ENCODE measurements around the gene GNAL.

GRCh38 chr18:11902522-11903292, 213.6 kb downstream of the GNAL start:
- TF ChIP-seq, protein P1, sequence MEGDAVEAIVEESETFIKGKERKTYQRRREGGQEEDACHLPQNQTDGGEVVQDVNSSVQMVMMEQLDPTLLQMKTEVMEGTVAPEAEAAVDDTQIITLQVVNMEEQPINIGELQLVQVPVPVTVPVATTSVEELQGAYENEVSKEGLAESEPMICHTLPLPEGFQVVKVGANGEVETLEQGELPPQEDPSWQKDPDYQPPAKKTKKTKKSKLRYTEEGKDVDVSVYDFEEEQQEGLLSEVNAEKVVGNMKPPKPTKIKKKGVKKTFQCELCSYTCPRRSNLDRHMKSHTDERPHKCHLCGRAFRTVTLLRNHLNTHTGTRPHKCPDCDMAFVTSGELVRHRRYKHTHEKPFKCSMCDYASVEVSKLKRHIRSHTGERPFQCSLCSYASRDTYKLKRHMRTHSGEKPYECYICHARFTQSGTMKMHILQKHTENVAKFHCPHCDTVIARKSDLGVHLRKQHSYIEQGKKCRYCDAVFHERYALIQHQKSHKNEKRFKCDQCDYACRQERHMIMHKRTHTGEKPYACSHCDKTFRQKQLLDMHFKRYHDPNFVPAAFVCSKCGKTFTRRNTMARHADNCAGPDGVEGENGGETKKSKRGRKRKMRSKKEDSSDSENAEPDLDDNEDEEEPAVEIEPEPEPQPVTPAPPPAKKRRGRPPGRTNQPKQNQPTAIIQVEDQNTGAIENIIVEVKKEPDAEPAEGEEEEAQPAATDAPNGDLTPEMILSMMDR (conservative IDR thresholded peaks at IDR 0.05; ENCODE audit: low read depth, low read length), result no peak
- TF ChIP-seq EZH2 (IDR thresholded peaks at IDR 0.05; ENCODE audit: borderline replicate concordance, low read depth, low read length, poor library complexity, severe bottlenecking), result no peak

Measured in A673 (cell line).